HL-60 (cell line): ENCODE results near the gene KCNG2.

Source experiments
- DNase-seq, 2 experiments: peaks; one replicate each; pipeline ENCODE4 v3.0.0-alpha.2; 2010 to 2020; ENCODE audit warnings: low read depth in 1 of 2, low spot score in 1 of 2
- H3K27ac ChIP-seq: fragments of 250-450 bp; sonication (Bioruptor Pico); replicated peaks from 2 replicates; pipeline ENCODE4 v1.5.1; 2020; ENCODE audit warnings: mild to moderate bottlenecking, moderate library complexity
- H3K27me3 ChIP-seq: fragments of 250-450 bp; sonication (Bioruptor Pico); 2 replicates; pipeline ENCODE4 v1.5.1; 2021; ENCODE audit warnings: mild to moderate bottlenecking, moderate library complexity; ENCODE audit not compliant: insufficient read depth, poor library complexity, severe bottlenecking
- H3K4me3 ChIP-seq: replicated peaks from 2 replicates; pipeline ENCODE4 v1.5.1; 2011; ENCODE audit warnings: mild to moderate bottlenecking, control low read depth, low read length; ENCODE audit not compliant: insufficient read depth
- CTCF ChIP-seq: IDR thresholded peaks from one replicate; pipeline ENCODE4 v1.5.1; 2011; ENCODE audit warnings: low read length, control low read depth, inconsistent platforms; ENCODE audit not compliant: insufficient read depth
- GABPA ChIP-seq: IDR thresholded peaks from 2 replicates; pipeline ENCODE4 v1.6.1; 2012; ENCODE audit warnings: low read depth
- POLR2AphosphoS5 ChIP-seq: IDR thresholded peaks from 2 replicates; pipeline ENCODE4 v1.6.1; 2012; ENCODE audit warnings: low read depth
- SPI1 ChIP-seq: IDR thresholded peaks from 2 replicates; pipeline ENCODE4 v1.6.1; 2012; ENCODE audit warnings: low read depth, mild to moderate bottlenecking, borderline replicate concordance
- TF ChIP-seq, protein P1 (sequence below): IDR thresholded peaks from 2 replicates; pipeline ENCODE4 v1.6.1; 2012; ENCODE audit warnings: low read depth; ENCODE audit not compliant: insufficient replicate concordance

The KCNG2 gene

DNA sequence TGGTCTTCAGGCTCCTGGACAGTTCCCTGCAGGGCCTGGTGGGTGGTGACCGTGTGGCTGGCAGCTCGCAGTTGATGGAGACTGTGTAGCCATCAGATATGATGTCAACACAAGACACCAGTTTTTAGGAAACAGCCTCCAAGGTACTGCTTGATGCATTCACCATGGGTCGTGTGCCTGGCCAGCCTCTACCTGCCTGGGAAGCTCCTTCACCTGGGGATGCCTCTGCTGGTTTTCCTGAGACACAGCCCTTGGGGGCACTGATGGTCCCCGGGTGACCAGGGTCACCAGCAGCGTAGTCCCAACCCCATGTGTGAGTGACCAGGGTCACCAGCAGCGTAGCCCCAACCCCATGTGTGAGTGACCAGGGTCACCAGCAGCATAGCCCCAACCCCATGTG, 33.6 kb upstream of the KCNG2 start:
- H3K27me3 ChIP-seq = no peaks in the 10 kb centered on the region
- DNase-seq = no peak
- TF ChIP-seq SPI1 = no peak
- TF ChIP-seq CTCF = no peak
- TF ChIP-seq, protein P1, sequence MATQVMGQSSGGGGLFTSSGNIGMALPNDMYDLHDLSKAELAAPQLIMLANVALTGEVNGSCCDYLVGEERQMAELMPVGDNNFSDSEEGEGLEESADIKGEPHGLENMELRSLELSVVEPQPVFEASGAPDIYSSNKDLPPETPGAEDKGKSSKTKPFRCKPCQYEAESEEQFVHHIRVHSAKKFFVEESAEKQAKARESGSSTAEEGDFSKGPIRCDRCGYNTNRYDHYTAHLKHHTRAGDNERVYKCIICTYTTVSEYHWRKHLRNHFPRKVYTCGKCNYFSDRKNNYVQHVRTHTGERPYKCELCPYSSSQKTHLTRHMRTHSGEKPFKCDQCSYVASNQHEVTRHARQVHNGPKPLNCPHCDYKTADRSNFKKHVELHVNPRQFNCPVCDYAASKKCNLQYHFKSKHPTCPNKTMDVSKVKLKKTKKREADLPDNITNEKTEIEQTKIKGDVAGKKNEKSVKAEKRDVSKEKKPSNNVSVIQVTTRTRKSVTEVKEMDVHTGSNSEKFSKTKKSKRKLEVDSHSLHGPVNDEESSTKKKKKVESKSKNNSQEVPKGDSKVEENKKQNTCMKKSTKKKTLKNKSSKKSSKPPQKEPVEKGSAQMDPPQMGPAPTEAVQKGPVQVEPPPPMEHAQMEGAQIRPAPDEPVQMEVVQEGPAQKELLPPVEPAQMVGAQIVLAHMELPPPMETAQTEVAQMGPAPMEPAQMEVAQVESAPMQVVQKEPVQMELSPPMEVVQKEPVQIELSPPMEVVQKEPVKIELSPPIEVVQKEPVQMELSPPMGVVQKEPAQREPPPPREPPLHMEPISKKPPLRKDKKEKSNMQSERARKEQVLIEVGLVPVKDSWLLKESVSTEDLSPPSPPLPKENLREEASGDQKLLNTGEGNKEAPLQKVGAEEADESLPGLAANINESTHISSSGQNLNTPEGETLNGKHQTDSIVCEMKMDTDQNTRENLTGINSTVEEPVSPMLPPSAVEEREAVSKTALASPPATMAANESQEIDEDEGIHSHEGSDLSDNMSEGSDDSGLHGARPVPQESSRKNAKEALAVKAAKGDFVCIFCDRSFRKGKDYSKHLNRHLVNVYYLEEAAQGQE = no peak
- no peak for TF ChIP-seq POLR2AphosphoS5
- no peak for TF ChIP-seq GABPA
- no peak overlapping the region for H3K27ac ChIP-seq
- no peak overlapping the region for H3K4me3 ChIP-seq

DNA sequence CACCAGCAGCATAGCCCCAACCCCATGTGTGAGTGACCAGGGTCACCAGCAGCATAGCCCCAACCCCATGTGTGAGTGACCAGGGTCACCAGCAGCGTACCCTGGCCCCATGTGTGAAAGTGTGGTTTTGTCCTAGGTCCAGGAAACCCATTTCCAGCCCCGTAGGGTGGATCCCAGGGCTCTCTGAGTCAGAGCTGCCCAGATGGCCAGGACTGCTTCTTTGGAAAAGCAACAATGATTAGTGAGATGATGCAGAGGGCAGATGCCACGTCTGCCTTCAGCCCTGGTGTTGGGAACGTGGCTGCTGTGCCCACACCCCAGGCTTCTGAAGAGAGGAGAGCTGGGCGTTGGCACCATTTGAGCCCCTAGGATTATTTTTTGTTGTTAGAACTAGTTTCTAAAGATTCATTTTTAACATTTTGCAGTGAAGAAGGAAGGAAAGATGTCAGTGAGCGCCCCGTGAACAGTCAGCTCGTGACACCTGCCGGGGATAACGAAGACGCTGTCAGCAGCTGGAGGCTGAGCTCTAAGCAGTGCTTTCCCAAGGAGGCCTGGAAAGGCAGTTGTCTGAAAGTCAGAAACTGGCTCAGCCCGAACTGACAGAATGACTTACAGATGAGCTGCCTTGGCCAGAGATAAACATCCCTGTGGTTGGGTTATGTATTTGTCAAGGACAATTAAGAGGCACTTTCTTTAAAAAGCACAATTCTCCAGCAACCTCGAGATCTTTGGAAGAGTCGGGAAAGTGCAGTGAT, 32.1 kb upstream of the KCNG2 start:
- H3K27me3 ChIP-seq = no peaks in the 10 kb centered on the region
- no peak for DNase-seq
- no peak overlapping the region for H3K4me3 ChIP-seq
- H3K27ac ChIP-seq = no peak overlapping the region
- TF ChIP-seq POLR2AphosphoS5 = no peak
- TF ChIP-seq SPI1 = no peak
- TF ChIP-seq GABPA = no peak
- TF ChIP-seq CTCF = no peak
- TF ChIP-seq, protein P1 = peak; percentile 15

- H3K4me3 ChIP-seq = no peak overlapping the region
- DNase-seq = no peak
- no peaks in the 10 kb centered on the region for H3K27me3 ChIP-seq
- TF ChIP-seq CTCF (no peak), GABPA (no peak), SPI1 (no peak), POLR2AphosphoS5 (no peak)
- TF ChIP-seq, protein P1 = no peak
- no peak overlapping the region for H3K27ac ChIP-seq
These were observed 31.4 kb upstream of the KCNG2 start for GRCh38 chr18:79766308-79766707.
